CD14-positive monocyte (primary cell): ENCODE measurements around the gene C6orf58. TPM values are rescaled to one million over a fixed set of nuclear protein-coding genes. Genes with fewer than 3 reads are reported as not detected.
"Not testable (repeated sequence)": the region's sequence is repeated elsewhere in the genome, so short reads cannot be mapped to it uniquely, and the experiment has no call there.

Source experiments
- DNase-seq, 3 donors: peaks; one replicate each; pipeline ENCODE4 v3.0.0-alpha.2; 2011 to 2022
- H2AFZ ChIP-seq: 2 replicates; pipeline ENCODE4 v1.6.0; 2012; ENCODE audit warnings: mild to moderate bottlenecking, low read depth, low read length, inconsistent platforms; ENCODE audit not compliant: insufficient read depth, poor library complexity, severe bottlenecking
- H3K27ac ChIP-seq, 2 donors: 1 replicate in 1 of 2; 2 replicates in 1 of 2; pipeline ENCODE4 v1.5.1; 2012 to 2013; ENCODE audit warnings: low read length in 2 of 2, control low read depth in 1 of 2, inconsistent platforms in 1 of 2, low read depth in 1 of 2, mild to moderate bottlenecking in 1 of 2
- H3K27me3 ChIP-seq, 2 donors: one replicate each; pipeline versions ENCODE4 v1.6.0 to v1.6.1; 2011 to 2013; ENCODE audit warnings: low read length in 2 of 2; ENCODE audit not compliant: control insufficient read depth in 2 of 2, insufficient read depth in 2 of 2
- H3K36me3 ChIP-seq, 2 donors: replicated peaks in 1 of 2; 1 replicate in 1 of 2; 2 replicates in 1 of 2; pipeline versions ENCODE4 v1.5.1 to v1.6.1; 2012 to 2013; ENCODE audit warnings: low read length in 2 of 2, control low read depth in 1 of 2, inconsistent platforms in 1 of 2, mild to moderate bottlenecking in 1 of 2; ENCODE audit not compliant: insufficient read depth in 2 of 2, control insufficient read depth in 1 of 2
- H3K4me1 ChIP-seq, 2 donors: 1 replicate in 1 of 2; 2 replicates in 1 of 2; pipeline versions ENCODE4 v1.5.1 to v1.6.1; 2012 to 2013; ENCODE audit warnings: low read length in 2 of 2, control low read depth in 1 of 2, inconsistent platforms in 1 of 2, mild to moderate bottlenecking in 1 of 2, moderate library complexity in 1 of 2; ENCODE audit not compliant: insufficient read depth in 2 of 2, control insufficient read depth in 1 of 2
- H3K4me2 ChIP-seq: replicated peaks from 2 replicates; pipeline ENCODE3; 2012; ENCODE audit warnings: low read length, moderate library complexity, mild to moderate bottlenecking; ENCODE audit not compliant: poor library complexity, severe bottlenecking; ENCODE audit errors: extremely low read depth
- H3K4me3 ChIP-seq, 3 experiments: fragments of 200-600 bp in 1 of 3; sonication (generic) in 1 of 3; replicated peaks in 1 of 3; 1 replicate in 2 of 3; 2 replicates in 1 of 3; pipeline ENCODE4 v1.5.1; 2011 to 2013; ENCODE audit warnings: low read length in 3 of 3, mild to moderate bottlenecking in 3 of 3, control low read depth in 2 of 3, low read depth in 2 of 3, inconsistent platforms in 1 of 3, moderate library complexity in 1 of 3
- H3K79me2 ChIP-seq: 2 replicates; pipeline ENCODE4 v1.6.0; 2012; ENCODE audit warnings: mild to moderate bottlenecking, control low read depth, inconsistent platforms, low read length, moderate library complexity; ENCODE audit not compliant: insufficient read depth
- H3K9ac ChIP-seq: 2 replicates; pipeline ENCODE4 v1.6.0; 2017; ENCODE audit warnings: low read length, mild to moderate bottlenecking; ENCODE audit not compliant: insufficient read depth, poor library complexity, severe bottlenecking
- H3K9me3 ChIP-seq, 2 donors: replicated peaks in 1 of 2; 1 replicate in 1 of 2; 2 replicates in 1 of 2; pipeline versions ENCODE4 v1.5.1 to v1.6.1; 2012 to 2013; ENCODE audit warnings: low read length in 2 of 2, control low read depth in 1 of 2; ENCODE audit not compliant: control insufficient read depth in 1 of 2, insufficient read depth in 1 of 2
- H4K20me1 ChIP-seq: 2 replicates; pipeline ENCODE4 v1.6.0; 2012; ENCODE audit warnings: mild to moderate bottlenecking, low read length, control low read depth, moderate library complexity; ENCODE audit not compliant: insufficient read depth
- H3K27ac Mint-ChIP-seq, 7 donors: one replicate each; pipeline ENCODE4 v1.8.0; 2020; ENCODE audit warnings: mild to moderate bottlenecking in 7 of 7, mixed read lengths in 7 of 7, moderate library complexity in 6 of 7, inconsistent platforms in 2 of 7
- H3K27me3 Mint-ChIP-seq, 3 donors: one replicate each; pipeline ENCODE4 v1.8.0; 2021 to 2022; ENCODE audit warnings: low read depth in 3 of 3, mild to moderate bottlenecking in 3 of 3, mixed read lengths in 3 of 3, moderate library complexity in 3 of 3, inconsistent platforms in 1 of 3
- H3K36me3 Mint-ChIP-seq, 2 donors: one replicate each; pipeline ENCODE4 v1.8.0; 2020; ENCODE audit warnings: mixed read lengths in 2 of 2, inconsistent platforms in 1 of 2, mild to moderate bottlenecking in 1 of 2
- H3K4me1 Mint-ChIP-seq: one replicate; pipeline ENCODE4 v1.8.0; 2020; ENCODE audit warnings: mild to moderate bottlenecking, mixed read lengths
- H3K4me3 Mint-ChIP-seq, 2 donors: one replicate each; pipeline ENCODE4 v1.8.0; 2020; ENCODE audit warnings: mild to moderate bottlenecking in 2 of 2, mixed read lengths in 2 of 2, moderate library complexity in 1 of 2
- H3K9me3 Mint-ChIP-seq, 7 donors: one replicate each; pipeline ENCODE4 v1.8.0; 2020 to 2022; ENCODE audit warnings: mixed read lengths in 7 of 7, mild to moderate bottlenecking in 6 of 7, moderate library complexity in 6 of 7, inconsistent platforms in 2 of 7
- CTCF ChIP-seq: fragments of 200-600 bp; IDR thresholded peaks from one replicate; pipeline ENCODE4 v1.8.0; 2022; ENCODE audit warnings: antibody characterized with exemption, mild to moderate bottlenecking
- WGBS: methylation state at CpG from one replicate; pipeline ENCODE4 v1.1.5; 2013; ENCODE audit warnings: missing lambda C conversion rate; ENCODE audit not compliant: insufficient coverage; 5-methylcytosine and 5-hydroxymethylcytosine counted together
- intact Hi-C, 2 donors: fragments of 100-400 bp; cut with micrococcal nuclease; formaldehyde crosslinking; loops; one replicate each; pipeline versions ENCODE4 v1.15.0 to v1.15.1; 2023
- polyA plus RNA-seq, 3 donors: library from polyadenylated mRNA; depleted of rRNA in 1 of 3; unstranded in 2 of 3; stranded (reverse) in 1 of 3; fragments of 300-500 nt in 2 of 3; fragments of >200 nt in 1 of 3; fragmentation: Illumina TruSeq in 2 of 3; gene quantifications; 1 replicate in 2 of 3; 2 replicates in 1 of 3; pipeline ENCODE4 v1.2.3, GENCODE V29; 2012 to 2021

C6orf58 gene
- polyA plus RNA-seq, 3 donors: not detected

- Mint-ChIP-seq H3K4me3 (no peak overlapping the region), H3K27me3 (peaks cover 0 to 2% (median 0%) of the 10 kb centered on the region in 3 donors), H3K36me3 (no peaks in the 10 kb centered on the region), H3K4me1 (no peaks in the 10 kb centered on the region), H3K9me3 (peaks cover 0 to 11% (median 6%) of the 10 kb centered on the region in 7 donors), H3K27ac (no peak overlapping the region)
- no peak for DNase-seq
- no peak for TF ChIP-seq CTCF
- no peaks in the 10 kb centered on the region for H3K79me2 ChIP-seq
- no peaks in the 10 kb centered on the region for H3K4me1 ChIP-seq
- no peak overlapping the region for H3K9ac ChIP-seq
- intact Hi-C loops: no loop called here
- no peaks in the 10 kb centered on the region for H3K36me3 ChIP-seq
- no CpG with 5 or more reads among the region's 1 CpG for WGBS
- no peak overlapping the region for H2AFZ ChIP-seq
- H3K27me3 ChIP-seq: no peaks in the 10 kb centered on the region
- H4K20me1 ChIP-seq: no peaks in the 10 kb centered on the region
- no peak overlapping the region for H3K4me2 ChIP-seq
- H3K27ac ChIP-seq: no peak overlapping the region
- no peak overlapping the region for H3K4me3 ChIP-seq
- peaks cover 0 to 3% of the 10 kb centered on the region in 2 donors for H3K9me3 ChIP-seq
These were observed 13.4 kb downstream of the C6orf58 start for GRCh38 chr6:127590344-127590743.

- Histone ChIP-seq H4K20me1 (no peaks in the 10 kb centered on the region), H3K4me3 (no peak overlapping the region), H3K4me2 (no peak overlapping the region), H3K9me3 (peaks cover 0 to 3% of the 10 kb centered on the region in 2 donors), H3K4me1 (no peaks in the 10 kb centered on the region), H3K79me2 (no peaks in the 10 kb centered on the region), H3K9ac (no peak overlapping the region), H3K36me3 (no peaks in the 10 kb centered on the region), H3K27ac (no peak overlapping the region), H3K27me3 (no peaks in the 10 kb centered on the region), H2AFZ (no peak overlapping the region)
- WGBS: no CpG with 5 or more reads among the region's 7 CpGs
- intact Hi-C loops: no loop called here
- no peak for TF ChIP-seq CTCF
- Mint-ChIP-seq H3K27ac (no peak overlapping the region), H3K9me3 (peaks cover 0 to 11% (median 8%) of the 10 kb centered on the region in 7 donors), H3K4me1 (no peaks in the 10 kb centered on the region), H3K4me3 (no peak overlapping the region), H3K36me3 (no peaks in the 10 kb centered on the region), H3K27me3 (peaks cover 0 to 2% (median 0%) of the 10 kb centered on the region in 3 donors)
- no peak for DNase-seq
These were observed 16.0 kb downstream of the C6orf58 start for GRCh38 chr6:127592964-127593363.

- H3K4me3 ChIP-seq, intact Hi-C loops, H3K36me3 Mint-ChIP-seq, H3K4me3 Mint-ChIP-seq, H3K27ac Mint-ChIP-seq, H3K4me2 ChIP-seq, H4K20me1 ChIP-seq, H3K27me3 ChIP-seq, H3K9ac ChIP-seq, H3K4me1 Mint-ChIP-seq, H2AFZ ChIP-seq, H3K79me2 ChIP-seq, H3K27ac ChIP-seq, H3K36me3 ChIP-seq, H3K27me3 Mint-ChIP-seq, H3K4me1 ChIP-seq, H3K9me3 ChIP-seq, DNase-seq: not testable (repeated sequence)
- WGBS: 95% methylated on average over 7 of the region's 21 CpGs
- H3K9me3 Mint-ChIP-seq: peaks cover 0 to 11% (median 8%) of the 10 kb centered on the region in 7 donors
These were observed 16.5 kb downstream of the C6orf58 start for GRCh38 chr6:127593456-127593855.
